AG04450 (cell line): Measurements from ENCODE around the gene PIP5K1C. TPM values are rescaled to one million over a fixed set of nuclear protein-coding genes. Genes with fewer than 3 reads are reported as not detected.

Experiments
- CTCF ChIA-PET: fragments of 300-600, 350-600 bp; formaldehyde crosslinking; extraction: SDS; loops from one replicate; lab custom pipeline; 2022; ENCODE audit warnings: antibody characterized with exemption, inconsistent platforms; lab: Charles Lee
- POLR2A ChIA-PET: fragments of 350-600 bp; formaldehyde crosslinking; extraction: SDS; loops from one replicate; lab custom pipeline; 2021; ENCODE audit warnings: antibody characterized with exemption, inconsistent platforms; lab: Yijun Ruan, JAX
- DNase-seq: peaks from one replicate; pipeline ENCODE4 v3.0.0-alpha.2; 2011; ENCODE audit warnings: low read depth, low spot score
- H3K27ac ChIP-seq: one replicate; pipeline ENCODE4 v1.5.1; 2012; ENCODE audit warnings: low read depth, low read length, control low read depth
- H3K27me3 ChIP-seq: one replicate; pipeline ENCODE4 v1.6.0; 2012; ENCODE audit warnings: low read length; ENCODE audit not compliant: control insufficient read depth, insufficient read depth
- H3K4me3 ChIP-seq: 2 replicates; pipeline ENCODE4 v1.5.1; 2011; ENCODE audit warnings: mild to moderate bottlenecking, low read depth, low read length, control low read depth
- H3K9me3 ChIP-seq: 2 replicates; pipeline ENCODE4 v1.5.1; 2012; ENCODE audit warnings: low read length; ENCODE audit not compliant: control insufficient read depth, insufficient read depth
- CTCF ChIP-seq: IDR thresholded peaks from 2 replicates; pipeline ENCODE4 v1.5.1; 2011; ENCODE audit warnings: low read depth, low read length, control low read depth, inconsistent platforms
- polyA plus RNA-seq: library from polyadenylated mRNA; depleted of rRNA; stranded (reverse); fragments of >200 nt; gene quantifications from 2 replicates; pipeline ENCODE4 v1.2.3, GENCODE V29; 2011

Gene PIP5K1C
- polyA plus RNA-seq, 1 experiment = 10.3 TPM

GRCh38 chr19:3691726-3692125, 8.5 kb downstream of the PIP5K1C start:
- CTCF ChIA-PET = interaction anchor here (1.4 kb wide), 1 partner anchor 30 kb away, joined by 7 read pairs; no protein-coding TSS in a partner anchor

GRCh38 chr19:3691372-3691716, 8.9 kb downstream of the PIP5K1C start:
- Histone ChIP-seq H3K9me3 (peaks cover 17% of the 10 kb centered on the region; the same call in 1 of the 2 replicates), H3K27me3 (no peaks in the 10 kb centered on the region), H3K4me3 (no peak overlapping the region), H3K27ac (no peak overlapping the region)
- POLR2A ChIA-PET = no interaction called here
- no peak for TF ChIP-seq CTCF
- no peak for DNase-seq
- CTCF ChIA-PET = no interaction called here

More at GRCh38 chr19:3691726-3692125, 8.5 kb downstream of the PIP5K1C start:
- Histone ChIP-seq H3K27me3 (no peaks in the 10 kb centered on the region), H3K9me3 (peaks cover 17% of the 10 kb centered on the region; the same call in 1 of the 2 replicates), H3K27ac (no peak overlapping the region), H3K4me3 (no peak overlapping the region)
- TF ChIP-seq CTCF = no peak
- no peak for DNase-seq
- POLR2A ChIA-PET = no interaction called here

GRCh38 chr19:3690551-3691371, 9.5 kb downstream of the PIP5K1C start:
- H3K4me3 ChIP-seq = no peak overlapping the region
- TF ChIP-seq CTCF = no peak
- ChIA-PET CTCF (interaction anchor here (0.6 to 1.1 kb wide), 3 partner anchors 30 to 297 kb away, joined by 3 to 4 read pairs (median 4); no protein-coding TSS in a partner anchor), POLR2A (interaction anchor here (0.6 to 0.7 kb wide), 2 partner anchors 161 to 1649 kb away, joined by 4 to 5 read pairs; no protein-coding TSS in a partner anchor)
- no peak for DNase-seq
- H3K9me3 ChIP-seq = peaks cover 17% of the 10 kb centered on the region; the same call in 1 of the 2 replicates
- no peak overlapping the region for H3K27ac ChIP-seq
- H3K27me3 ChIP-seq = no peaks in the 10 kb centered on the region

- CTCF ChIA-PET = interaction anchor here (0.6 kb wide), 2 partner anchors 30 to 665 kb away, joined by 3 read pairs; no protein-coding TSS in a partner anchor
- TF ChIP-seq CTCF = no peak
- no peaks in the 10 kb centered on the region for H3K27me3 ChIP-seq
- no peak for DNase-seq
- H3K4me3 ChIP-seq = no peak overlapping the region
- no peak overlapping the region for H3K27ac ChIP-seq
- H3K9me3 ChIP-seq = peaks cover 35% of the 10 kb centered on the region
- POLR2A ChIA-PET = interaction anchor here (0.6 kb wide), 1 partner anchor 349 kb away, joined by 6 read pairs; no protein-coding TSS in a partner anchor
Observed at GRCh38 chr19:3687774-3688706, 12.2 kb downstream of the PIP5K1C start.
